Smooth muscle cell (in vitro differentiated cells): Measurements from ENCODE around the gene TULP3. TPM values are rescaled to one million over a fixed set of nuclear protein-coding genes. Genes with fewer than 3 reads are reported as not detected.

Experiments
- DNase-seq: peaks from one replicate; lab custom pipeline; 2025; ENCODE audit not compliant: unreplicated experiment; lab: John Stamatoyannopoulos, UW
- H2AFZ ChIP-seq: fragments of 200-600 bp; sonication (generic); 2 replicates; pipeline ENCODE4 v1.6.0; 2016; ENCODE audit warnings: antibody characterized with exemption, low read depth, mild to moderate bottlenecking
- H3F3A ChIP-seq: fragments of 200-600 bp; sonication (generic); 2 replicates; pipeline ENCODE4 v1.6.0; 2017; ENCODE audit warnings: antibody characterized with exemption, low read depth
- H3K27ac ChIP-seq: fragments of 200-600 bp; sonication (generic); 2 replicates; pipeline ENCODE4 v1.5.1; 2016; ENCODE audit warnings: low read depth, mild to moderate bottlenecking
- H3K27me3 ChIP-seq: fragments of 200-600 bp; sonication (generic); 2 replicates; pipeline ENCODE4 v1.6.1; 2016; ENCODE audit warnings: low read depth, mild to moderate bottlenecking
- H3K36me3 ChIP-seq: fragments of 200-600 bp; sonication (generic); 2 replicates; pipeline ENCODE4 v1.5.1; 2016; ENCODE audit warnings: low read depth
- H3K4me1 ChIP-seq: fragments of 200-600 bp; sonication (generic); 2 replicates; pipeline ENCODE4 v1.5.1; 2016; ENCODE audit warnings: low read depth
- H3K4me2 ChIP-seq: fragments of 200-600 bp; sonication (generic); 2 replicates; pipeline ENCODE4 v1.6.0; 2016; ENCODE audit warnings: mild to moderate bottlenecking
- H3K4me3 ChIP-seq: fragments of 200-600 bp; sonication (generic); 2 replicates; pipeline ENCODE4 v1.5.1; 2016; ENCODE audit warnings: mild to moderate bottlenecking
- H3K79me2 ChIP-seq: fragments of 200-600 bp; sonication (generic); 2 replicates; pipeline ENCODE4 v1.6.0; 2016; ENCODE audit warnings: low read depth, mild to moderate bottlenecking
- H3K9ac ChIP-seq: fragments of 200-600 bp; sonication (generic); 2 replicates; pipeline ENCODE4 v1.6.0; 2016; ENCODE audit warnings: low read depth
- H3K9me3 ChIP-seq: fragments of 200-600 bp; sonication (generic); replicated peaks from 2 replicates; pipeline ENCODE4 v1.5.1; 2016; ENCODE audit warnings: low read depth
- H4K20me1 ChIP-seq: fragments of 200-600 bp; sonication (generic); 2 replicates; pipeline ENCODE4 v1.6.0; 2016; ENCODE audit warnings: low read depth
- CTCF ChIP-seq: fragments of 200-600 bp; sonication (generic); IDR thresholded peaks from 2 replicates; pipeline ENCODE4 v1.5.1; 2017; ENCODE audit warnings: borderline replicate concordance, mild to moderate bottlenecking, antibody characterized with exemption; ENCODE audit not compliant: insufficient read depth, poor library complexity, severe bottlenecking
- WGBS: methylation state at CpG from one replicate; pipeline ENCODE4 v1.1.7; 2016; ENCODE audit warnings: low lambda C conversion rate; 5-methylcytosine and 5-hydroxymethylcytosine counted together
- polyA plus RNA-seq: library from polyadenylated mRNA; unstranded; fragments of >200 nt; fragmentation: Nextera tagmentation; extraction: Ambion mirVana; gene quantifications from 2 replicates; pipeline ENCODE4 v1.2.1, GENCODE V29; 2016
- total RNA-seq: library from RNA; depleted of rRNA; stranded (reverse); fragments of >200 nt; gene quantifications from 2 replicates; pipeline ENCODE4 v1.2.3, GENCODE V29; 2014

Gene TULP3
- total and polyA plus RNA-seq, 2 experiments from 2014 or later: 33.7 to 40.6 TPM

- Histone ChIP-seq H3K9ac (peak overlapping the region; percentile 86), H3K79me2 (peaks cover 47% of the 10 kb centered on the region), H3F3A (peaks cover 4% of the 10 kb centered on the region), H3K4me3 (peak overlapping the region; percentile 74), H4K20me1 (peaks cover 48% of the 10 kb centered on the region), H3K36me3 (no peaks in the 10 kb centered on the region), H3K27me3 (no peaks in the 10 kb centered on the region), H3K9me3 (no peaks in the 10 kb centered on the region), H3K4me1 (peaks cover 19% of the 10 kb centered on the region), H3K4me2 (peak overlapping the region; percentile 83), H2AFZ (peak overlapping the region; percentile 64), H3K27ac (peak overlapping the region; percentile 85)
- no peak for TF ChIP-seq CTCF
- peak; percentile 79 for DNase-seq
- 26% methylated on average over 42 of the region's 42 CpGs for WGBS
Measured at GRCh38 chr12:2891240-2892053, 756 bp downstream of the TULP3 start.

- no peak for DNase-seq
- Histone ChIP-seq H3K27me3 (no peaks in the 10 kb centered on the region), H3K9me3 (no peaks in the 10 kb centered on the region), H3K4me1 (peaks cover 19% of the 10 kb centered on the region), H3F3A (peaks cover 4% of the 10 kb centered on the region), H3K36me3 (no peaks in the 10 kb centered on the region), H4K20me1 (peaks cover 55% of the 10 kb centered on the region), H3K27ac (peak overlapping the region; percentile 85), H3K4me2 (peak overlapping the region; percentile 83), H2AFZ (no peak overlapping the region), H3K79me2 (peaks cover 55% of the 10 kb centered on the region), H3K9ac (no peak overlapping the region), H3K4me3 (peak overlapping the region; percentile 74)
- TF ChIP-seq CTCF: no peak
- WGBS: 90% methylated on average over 12 of the region's 12 CpGs
Measured at GRCh38 chr12:2892246-2892645, 1.6 kb downstream of the TULP3 start.

- no peak for DNase-seq
- H3F3A ChIP-seq: peaks cover 4% of the 10 kb centered on the region
- TF ChIP-seq CTCF: no peak
- no peak overlapping the region for H3K4me3 ChIP-seq
- no peaks in the 10 kb centered on the region for H3K36me3 ChIP-seq
- H3K79me2 ChIP-seq: peaks cover 62% of the 10 kb centered on the region
- peak overlapping the region; percentile 83 for H3K4me2 ChIP-seq
- peaks cover 19% of the 10 kb centered on the region for H3K4me1 ChIP-seq
- no peaks in the 10 kb centered on the region for H3K9me3 ChIP-seq
- H3K27me3 ChIP-seq: no peaks in the 10 kb centered on the region
- no peak overlapping the region for H3K9ac ChIP-seq
- H3K27ac ChIP-seq: peak overlapping the region; percentile 85
- 55% methylated on average over 8 of the region's 8 CpGs for WGBS
- H4K20me1 ChIP-seq: peaks cover 63% of the 10 kb centered on the region
- no peak overlapping the region for H2AFZ ChIP-seq
Measured at GRCh38 chr12:2893007-2893406, 2.3 kb downstream of the TULP3 start.
